Activated T-cell treated with anti-CD3 and anti-CD28 coated beads for 24 hours (primary cell): ENCODE data around the gene EFCAB10.

ENCODE experiments used
- DNase-seq: peaks from one replicate; pipeline ENCODE4 v3.0.0-alpha.2; 2020; ENCODE audit warnings: low read depth

The EFCAB10 gene

GRCh38 chr7:105581066-105581811 lies at the start of gene EFCAB10:
Gene EFCAB10 (minus strand): TSS chr7:105581493. CDS start chr7:105581463, 30 bp downstream.
- peak; percentile 18 for DNase-seq

- no peak for DNase-seq
Measured at GRCh38 chr7:105625986-105626385, 44.7 kb upstream of the EFCAB10 start.

- DNase-seq: no peak
Measured at GRCh38 chr7:105623906-105624305, 42.6 kb upstream of the EFCAB10 start.

GRCh38 chr7:105623378-105623777 lies 42.1 kb upstream of the EFCAB10 start:
- no peak for DNase-seq

- no peak for DNase-seq
Measured at GRCh38 chr7:105622106-105622731, 40.9 kb upstream of the EFCAB10 start.

- no peak for DNase-seq
Measured at GRCh38 chr7:105621617-105622016, 40.3 kb upstream of the EFCAB10 start.

- no peak for DNase-seq
Measured at GRCh38 chr7:105621176-105621575, 39.9 kb upstream of the EFCAB10 start.

GRCh38 chr7:105619590-105619989 lies 38.3 kb upstream of the EFCAB10 start:
- DNase-seq: no peak

- DNase-seq: no peak
Measured at GRCh38 chr7:105618016-105618296, 36.7 kb upstream of the EFCAB10 start.

GRCh38 chr7:105617280-105618015 lies 36.2 kb upstream of the EFCAB10 start:
- no peak for DNase-seq

GRCh38 chr7:105614341-105614840 lies 33.1 kb upstream of the EFCAB10 start:
- no peak for DNase-seq

GRCh38 chr7:105613611-105614330 lies 32.5 kb upstream of the EFCAB10 start:
- DNase-seq: no peak

- DNase-seq: no peak
Measured at GRCh38 chr7:105612806-105613205, 31.5 kb upstream of the EFCAB10 start.

GRCh38 chr7:105611856-105612775 lies 30.8 kb upstream of the EFCAB10 start:
- no peak for DNase-seq

GRCh38 chr7:105610165-105610930 lies 29.1 kb upstream of the EFCAB10 start:
- no peak for DNase-seq

- no peak for DNase-seq
Measured at GRCh38 chr7:105602325-105603305, 21.3 kb upstream of the EFCAB10 start.

- DNase-seq: no peak
Measured at GRCh38 chr7:105600720-105601550, 19.6 kb upstream of the EFCAB10 start.

- no peak for DNase-seq
Measured at GRCh38 chr7:105599551-105599950, 18.3 kb upstream of the EFCAB10 start.
